Keratinocyte (primary cell): ENCODE data around the gene MFSD6L. TPM values are rescaled to one million over a fixed set of nuclear protein-coding genes. Genes with fewer than 3 reads are reported as not detected.

ENCODE experiments used
- DNase-seq: peaks from one replicate; pipeline ENCODE4 v3.0.0-alpha.2; 2011; ENCODE audit warnings: low read depth, missing footprints, low spot score
- FAIRE-seq: peaks from 2 replicates; lab custom pipeline; 2011; peaks lifted over from hg19 to GRCh38; lab: Jason Lieb, UNC
- H2AFZ ChIP-seq: 2 replicates; pipeline ENCODE4 v1.6.0; 2012; ENCODE audit warnings: low read length, control low read depth, inconsistent platforms; ENCODE audit not compliant: control insufficient read depth
- H3K27ac ChIP-seq: 2 replicates; pipeline ENCODE4 v1.5.1; 2011; ENCODE audit warnings: low read length; ENCODE audit not compliant: control insufficient read depth, insufficient read depth
- H3K27me3 ChIP-seq: 3 replicates; pipeline ENCODE4 v1.6.0; 2011; ENCODE audit warnings: low read length; ENCODE audit not compliant: control insufficient read depth, insufficient read depth; ENCODE audit errors: extremely low read depth
- H3K36me3 ChIP-seq, 2 experiments: 2 replicates in 1 of 2; 3 replicates in 1 of 2; pipeline ENCODE4 v1.5.1; 2011; ENCODE audit warnings: low read length in 2 of 2, mild to moderate bottlenecking in 1 of 2; ENCODE audit not compliant: control insufficient read depth in 2 of 2, insufficient read depth in 2 of 2; ENCODE audit errors: extremely low read depth in 1 of 2
- H3K4me1 ChIP-seq: 3 replicates; pipeline ENCODE4 v1.5.1; 2011; ENCODE audit warnings: low read length; ENCODE audit not compliant: control insufficient read depth, insufficient read depth; ENCODE audit errors: extremely low read depth
- H3K4me2 ChIP-seq: 3 replicates; pipeline ENCODE4 v1.6.0; 2011; ENCODE audit warnings: low read depth, low read length; ENCODE audit not compliant: control insufficient read depth, insufficient read depth; ENCODE audit errors: extremely low read depth
- H3K4me3 ChIP-seq, 3 experiments: fragments of 200-600 bp in 1 of 3; sonication (generic) in 1 of 3; 2 replicates in 2 of 3; 3 replicates in 1 of 3; pipeline ENCODE4 v1.5.1; 2011 to 2016; ENCODE audit warnings: low read length in 3 of 3, mild to moderate bottlenecking in 3 of 3, control low read depth in 2 of 3, inconsistent platforms in 1 of 3, low read depth in 1 of 3, mixed read lengths in 1 of 3, mixed run types in 1 of 3, moderate library complexity in 1 of 3; ENCODE audit not compliant: control insufficient read depth in 2 of 3, insufficient read depth in 2 of 3; ENCODE audit errors: extremely low read depth in 1 of 3
- H3K79me2 ChIP-seq: 2 replicates; pipeline ENCODE4 v1.6.0; 2012; ENCODE audit warnings: low read length; ENCODE audit not compliant: control insufficient read depth, insufficient read depth
- H3K9ac ChIP-seq: 3 replicates; pipeline ENCODE4 v1.6.0; 2011; ENCODE audit warnings: low read length; ENCODE audit not compliant: control insufficient read depth, insufficient read depth; ENCODE audit errors: extremely low read depth
- H3K9me1 ChIP-seq: 3 replicates; pipeline ENCODE4 v1.6.0; 2011; ENCODE audit warnings: low read length; ENCODE audit not compliant: control insufficient read depth, insufficient read depth; ENCODE audit errors: extremely low read depth
- H3K9me3 ChIP-seq: 2 replicates; pipeline ENCODE4 v1.5.1; 2012; ENCODE audit warnings: low read depth, low read length; ENCODE audit not compliant: control insufficient read depth
- H4K20me1 ChIP-seq: 3 replicates; pipeline ENCODE4 v1.6.0; 2011; ENCODE audit warnings: low read length; ENCODE audit not compliant: control insufficient read depth, insufficient read depth; ENCODE audit errors: extremely low read depth
- EZH2 ChIP-seq: IDR thresholded peaks from one replicate; pipeline ENCODE4 v1.6.1; 2012; ENCODE audit warnings: inconsistent platforms, mild to moderate bottlenecking, low read length, moderate library complexity
- dilution Hi-C: fragments of 300-500 bp; cut with MboI; formaldehyde crosslinking; loops from one replicate; pipeline ENCODE4 v1.7.0; 2020; ENCODE audit warnings: low sequenced_read_pairs; ENCODE audit not compliant: extremely low pct_ligation_motif_present
- polyA plus RNA-seq, 5 experiments: library from polyadenylated mRNA; depleted of rRNA in 3 of 5; stranded (reverse) in 3 of 5; stranded (forward) in 1 of 5; unstranded in 1 of 5; fragments of >200 nt; gene quantifications; 1 replicate in 1 of 5; 2 replicates in 3 of 5; 3 replicates in 1 of 5; pipeline versions ENCODE4 v1.2.1 to v1.2.3, GENCODE V29; 2011 to 2012; ENCODE audit warnings: missing spikeins in 2 of 5, low read depth in 1 of 5, low replicate concordance in 1 of 5
- TF ChIP-seq, protein P1 (sequence below), 3 experiments: IDR thresholded peaks in 1 of 3; conservative IDR thresholded peaks in 1 of 3; optimal IDR thresholded peaks in 1 of 3; 2 replicates in 2 of 3; 3 replicates in 1 of 3; pipeline versions ENCODE3 to v1.5.1; 2011; ENCODE audit warnings: low read length in 3 of 3, mild to moderate bottlenecking in 3 of 3, moderate library complexity in 2 of 3, control low read depth in 1 of 3, inconsistent platforms in 1 of 3; ENCODE audit not compliant: insufficient read depth in 2 of 3; ENCODE audit errors: extremely low read depth in 1 of 3

The MFSD6L gene
- polyA plus RNA-seq, 1 donor (not counting 4 experiments of a cell fraction or from before 2014, with no cell fraction given) = not detected

- DNase-seq (no peak), FAIRE-seq (no peak)
- H3K79me2 ChIP-seq = no peaks in the 10 kb centered on the region
- H3K27me3 ChIP-seq = peaks cover 6% of the 10 kb centered on the region
- H3K27ac ChIP-seq = no peak overlapping the region
- peaks cover 5% of the 10 kb centered on the region for H3K4me1 ChIP-seq
- H4K20me1 ChIP-seq = no peaks in the 10 kb centered on the region
- no peaks in the 10 kb centered on the region for H3K9me3 ChIP-seq
- dilution Hi-C loops = loop anchor here (25.0 kb wide), 1 partner anchor 112 kb away; the partner anchor contains the start of gene MYH10
- H3K9ac ChIP-seq = no peak overlapping the region
- H3K4me3 ChIP-seq = no peak overlapping the region
- H3K4me2 ChIP-seq = no peak overlapping the region
- no peaks in the 10 kb centered on the region for H3K9me1 ChIP-seq
- TF ChIP-seq, protein P1, sequence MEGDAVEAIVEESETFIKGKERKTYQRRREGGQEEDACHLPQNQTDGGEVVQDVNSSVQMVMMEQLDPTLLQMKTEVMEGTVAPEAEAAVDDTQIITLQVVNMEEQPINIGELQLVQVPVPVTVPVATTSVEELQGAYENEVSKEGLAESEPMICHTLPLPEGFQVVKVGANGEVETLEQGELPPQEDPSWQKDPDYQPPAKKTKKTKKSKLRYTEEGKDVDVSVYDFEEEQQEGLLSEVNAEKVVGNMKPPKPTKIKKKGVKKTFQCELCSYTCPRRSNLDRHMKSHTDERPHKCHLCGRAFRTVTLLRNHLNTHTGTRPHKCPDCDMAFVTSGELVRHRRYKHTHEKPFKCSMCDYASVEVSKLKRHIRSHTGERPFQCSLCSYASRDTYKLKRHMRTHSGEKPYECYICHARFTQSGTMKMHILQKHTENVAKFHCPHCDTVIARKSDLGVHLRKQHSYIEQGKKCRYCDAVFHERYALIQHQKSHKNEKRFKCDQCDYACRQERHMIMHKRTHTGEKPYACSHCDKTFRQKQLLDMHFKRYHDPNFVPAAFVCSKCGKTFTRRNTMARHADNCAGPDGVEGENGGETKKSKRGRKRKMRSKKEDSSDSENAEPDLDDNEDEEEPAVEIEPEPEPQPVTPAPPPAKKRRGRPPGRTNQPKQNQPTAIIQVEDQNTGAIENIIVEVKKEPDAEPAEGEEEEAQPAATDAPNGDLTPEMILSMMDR (optimal IDR thresholded peaks at IDR 0.05 in 1 of 3, IDR thresholded peaks at IDR 0.05 in 1 of 3, conservative IDR thresholded peaks at IDR 0.05 in 1 of 3; ENCODE audit: extremely low read depth in 1 of 3, insufficient read depth in 2 of 3, low read length in 3 of 3) = no peak
- no peak for TF ChIP-seq EZH2
- H3K36me3 ChIP-seq = no peaks in the 10 kb centered on the region
- no peak overlapping the region for H2AFZ ChIP-seq
Observed at GRCh38 chr17:8749616-8750015, 49.5 kb downstream of the MFSD6L start.

DNA sequence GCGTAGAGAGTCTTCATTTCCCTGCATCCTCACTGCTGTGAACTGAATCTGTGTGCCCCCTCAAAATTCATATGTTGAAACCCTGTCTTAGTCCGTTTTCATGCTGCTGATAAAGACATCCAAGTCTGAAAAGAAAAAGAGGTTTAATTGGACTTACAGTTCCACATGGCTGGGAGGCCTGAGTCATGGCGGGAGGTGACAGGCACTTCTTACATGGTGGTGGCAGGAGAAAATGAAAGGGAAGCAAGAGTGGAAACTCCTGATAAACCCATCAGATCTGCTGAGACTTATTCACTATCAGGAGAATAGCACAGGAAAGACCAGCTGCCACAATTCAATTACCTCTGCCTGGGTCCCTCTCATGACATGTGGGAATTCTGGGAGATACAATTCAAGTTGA, 51.4 kb downstream of the MFSD6L start:
- Histone ChIP-seq H3K27me3 (peaks cover 6% of the 10 kb centered on the region), H3K36me3 (no peaks in the 10 kb centered on the region), H3K79me2 (no peaks in the 10 kb centered on the region), H3K4me2 (no peak overlapping the region), H3K27ac (no peak overlapping the region), H3K4me3 (no peak overlapping the region), H3K9me1 (no peaks in the 10 kb centered on the region), H3K4me1 (peaks cover 5% of the 10 kb centered on the region), H3K9me3 (no peaks in the 10 kb centered on the region), H3K9ac (no peak overlapping the region), H2AFZ (no peak overlapping the region), H4K20me1 (no peaks in the 10 kb centered on the region)
- dilution Hi-C loops = loop anchor here (25.0 kb wide), 1 partner anchor 110 kb away; the partner anchor contains the start of gene MYH10
- FAIRE-seq (no peak), DNase-seq (no peak)
- no peak for TF ChIP-seq EZH2
- TF ChIP-seq, protein P1 (optimal IDR thresholded peaks at IDR 0.05 in 1 of 3, IDR thresholded peaks at IDR 0.05 in 1 of 3, conservative IDR thresholded peaks at IDR 0.05 in 1 of 3; ENCODE audit: extremely low read depth in 1 of 3, insufficient read depth in 2 of 3, low read length in 3 of 3) = no peak

Other genes with a start within 250 kb of the MFSD6L start
- gene MYH10, start 168.6 kb downstream of the MFSD6L start, polyA plus RNA-seq = 17.0 to 26.2 TPM (median 21.2 TPM) in 3 replicates
- not detected in 3 replicates for gene CCDC42, start 54.5 kb downstream of the MFSD6L start, polyA plus RNA-seq
- gene SPDYE4, start 40.8 kb downstream of the MFSD6L start, polyA plus RNA-seq = not detected in 3 replicates
- 0.02 to 0.06 TPM (median 0.03 TPM) in 3 replicates for gene PIK3R6, start 68.3 kb upstream of the MFSD6L start, polyA plus RNA-seq
- 0.03 to 0.04 TPM in 2 of 3 replicates, not detected in the other for gene PIK3R5, start 166.3 kb upstream of the MFSD6L start, polyA plus RNA-seq
- 0.10 to 0.29 TPM (median 0.28 TPM) in 3 replicates for gene NTN1, start 222.1 kb upstream of the MFSD6L start, polyA plus RNA-seq